HG03575 (cell line): ENCODE measurements around the gene EIF5A2.
"Not testable (repeated sequence)": the region's sequence is repeated elsewhere in the genome, so short reads cannot be mapped to it uniquely, and the experiment has no call there.

Source experiments
- ATAC-seq: cut with Tn5 transposase; IDR thresholded peaks from one replicate; pipeline ENCODE4 v1.9.1; 2021; ENCODE audit not compliant: unreplicated experiment, insufficient number of reproducible peaks, low FRiP score; ENCODE audit errors: extremely low read depth

Gene EIF5A2

DNA sequence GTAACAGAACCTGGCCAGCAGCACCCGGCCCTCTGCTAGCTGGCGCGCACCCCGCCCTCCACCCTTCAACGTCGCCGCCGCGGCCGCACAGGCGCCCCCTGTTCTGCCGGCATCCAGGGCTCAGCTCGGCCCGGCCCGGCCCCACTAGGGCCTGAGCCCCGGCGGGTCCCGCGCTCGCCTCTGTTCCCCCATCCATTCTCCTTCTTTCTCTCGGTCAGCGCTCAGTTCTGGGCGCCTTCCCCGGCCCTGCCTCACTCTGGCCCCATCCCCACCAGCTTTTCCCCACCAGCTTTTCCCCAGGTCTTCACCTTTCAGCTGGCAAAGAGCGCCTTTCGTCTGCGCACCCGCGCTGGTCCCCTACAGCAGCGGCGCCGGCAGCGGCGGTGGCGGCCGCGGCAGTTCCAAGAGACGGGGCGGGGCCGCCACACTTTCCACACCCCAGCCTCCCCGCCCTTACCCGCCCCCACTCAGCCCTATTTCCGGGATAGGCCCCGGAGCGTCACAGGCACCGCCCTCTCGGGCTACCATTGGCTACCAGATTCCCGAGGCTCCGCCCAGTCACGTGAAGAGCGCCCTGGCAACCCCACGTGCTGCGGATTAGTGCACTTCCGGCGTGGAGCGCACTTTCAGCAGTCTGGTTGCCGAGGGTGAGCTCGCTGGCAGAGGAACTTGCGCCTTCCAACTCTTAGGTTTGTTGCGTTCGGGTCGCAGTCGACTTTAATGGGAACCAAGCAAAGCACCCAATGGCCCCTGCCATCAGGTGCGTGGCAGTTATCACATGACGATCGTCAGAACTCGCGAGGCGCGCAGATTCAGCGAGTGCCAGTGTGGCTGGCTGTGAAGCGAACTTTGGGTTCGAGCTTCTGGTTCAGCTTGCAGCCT, at the start of gene EIF5A2:
EIF5A2 (minus strand) TSS at position 403 of the 882 bp plus-strand sequence. CDS start 831 bp downstream, outside the sequence.
- ATAC-seq: peak; percentile 49

DNA sequence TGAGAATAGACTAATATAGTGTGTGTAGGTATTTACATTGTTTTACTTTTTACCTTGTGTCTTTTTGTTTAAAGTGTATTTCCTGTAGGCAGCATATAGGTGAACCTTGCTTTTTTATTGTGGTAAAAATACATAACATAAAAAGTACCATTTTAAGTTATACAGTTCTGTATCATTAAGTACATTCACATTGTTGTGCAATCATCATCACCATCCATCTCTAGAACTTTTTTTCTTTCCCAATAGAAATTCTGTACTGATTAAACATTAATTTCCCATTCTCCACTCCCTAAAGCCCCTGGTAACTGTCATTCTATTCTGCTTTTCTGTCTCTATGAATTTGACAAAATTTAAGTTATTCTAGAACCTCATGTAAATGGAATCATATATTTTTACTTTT, 48.2 kb upstream of the EIF5A2 start:
- no peak for ATAC-seq

DNA sequence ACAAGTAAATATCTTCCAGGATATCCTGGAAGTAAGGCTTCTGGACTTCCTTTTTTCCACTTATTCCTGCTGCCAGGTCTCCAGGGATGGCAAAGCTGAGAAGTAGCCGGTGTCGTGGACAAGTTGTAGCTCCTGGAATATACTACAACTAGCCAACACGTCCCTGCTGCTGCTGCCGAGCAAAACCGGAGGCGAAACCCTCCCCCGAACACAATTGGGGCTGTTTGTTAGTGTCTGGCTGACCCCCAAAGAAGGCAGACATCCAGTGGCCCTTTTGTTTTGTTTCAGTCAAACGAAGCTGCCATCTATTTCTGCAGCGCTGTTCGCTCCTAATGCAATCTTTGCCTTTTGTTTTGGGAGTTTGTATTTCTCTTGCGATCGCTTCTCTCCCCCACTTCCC, 45.3 kb upstream of the EIF5A2 start:
- no peak for ATAC-seq

DNA sequence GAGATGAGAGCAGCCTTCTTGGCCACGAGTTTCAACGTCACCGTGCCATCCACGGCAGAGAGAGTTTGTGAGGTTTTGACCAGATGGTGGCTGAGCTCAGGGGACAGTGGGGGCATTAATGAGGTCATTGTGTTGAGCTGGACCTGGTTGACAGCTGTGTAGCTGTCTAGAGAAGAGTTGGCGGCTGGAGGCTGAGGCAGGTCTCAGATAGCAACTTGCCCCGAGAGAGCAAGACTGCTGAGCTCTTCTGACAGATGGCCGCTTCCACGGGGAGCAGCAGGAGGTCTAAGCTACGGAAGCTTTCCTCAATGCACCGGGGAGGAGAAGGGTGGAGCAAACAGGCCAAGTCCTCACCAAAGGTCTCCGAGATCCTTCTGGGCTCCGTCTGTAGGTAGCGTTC, 44.8 kb upstream of the EIF5A2 start:
- ATAC-seq: no peak

DNA sequence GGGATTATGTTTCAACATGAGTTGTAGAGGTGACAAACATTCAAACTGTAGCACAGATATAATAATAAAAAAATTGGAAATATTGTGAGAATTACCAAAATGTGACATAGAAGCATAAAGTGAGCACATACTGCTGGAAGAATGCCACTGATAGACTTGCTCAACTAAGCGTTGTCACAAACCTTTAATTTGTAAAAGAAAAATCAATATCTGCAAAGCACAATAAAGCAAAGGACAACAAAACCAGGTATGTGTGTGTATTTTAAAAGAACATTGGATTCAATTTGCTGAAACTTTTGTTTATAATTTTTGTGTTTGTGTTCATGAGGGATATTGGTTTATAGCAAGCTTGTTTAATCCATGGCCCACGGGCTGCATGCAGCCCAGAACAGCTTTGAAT, 40.8 kb upstream of the EIF5A2 start:
- ATAC-seq: no peak

DNA sequence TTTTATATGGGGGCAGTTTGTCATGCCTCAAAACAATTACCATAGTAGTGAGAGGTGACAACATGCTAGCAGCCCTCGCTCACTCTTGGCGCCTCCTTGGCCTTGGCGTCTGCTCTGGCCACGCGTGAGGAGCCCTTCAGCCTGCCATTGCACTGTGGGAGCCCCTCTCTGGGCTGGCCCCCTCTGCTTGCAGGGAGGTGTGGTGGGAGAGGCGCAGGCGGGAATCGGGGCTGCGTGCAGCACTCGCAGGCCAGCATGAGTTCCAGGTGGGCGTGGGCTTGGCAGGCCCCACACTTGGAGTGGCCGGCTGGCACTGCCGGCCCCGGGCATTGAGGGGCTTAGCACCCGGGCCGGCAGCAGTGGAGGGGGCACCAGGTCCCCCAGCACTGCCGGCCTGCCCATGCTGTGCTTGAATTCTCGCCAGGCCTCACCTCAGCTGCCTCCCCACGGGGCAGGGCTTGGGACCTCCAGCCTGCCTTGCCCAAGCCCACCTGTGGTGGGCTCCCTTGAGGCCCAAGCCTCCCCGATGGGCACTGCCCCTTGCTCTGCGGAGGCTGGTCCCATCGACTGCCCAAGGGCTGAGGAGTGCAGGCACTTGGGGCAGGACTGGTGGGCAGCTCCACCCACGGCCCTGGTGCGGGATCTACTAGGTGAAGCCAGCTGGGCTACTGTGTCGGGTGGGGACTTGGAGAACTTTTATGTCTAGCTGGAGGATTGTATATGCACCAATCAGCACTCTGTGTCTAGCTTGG, 38.8 kb upstream of the EIF5A2 start:
- no peak for ATAC-seq

DNA sequence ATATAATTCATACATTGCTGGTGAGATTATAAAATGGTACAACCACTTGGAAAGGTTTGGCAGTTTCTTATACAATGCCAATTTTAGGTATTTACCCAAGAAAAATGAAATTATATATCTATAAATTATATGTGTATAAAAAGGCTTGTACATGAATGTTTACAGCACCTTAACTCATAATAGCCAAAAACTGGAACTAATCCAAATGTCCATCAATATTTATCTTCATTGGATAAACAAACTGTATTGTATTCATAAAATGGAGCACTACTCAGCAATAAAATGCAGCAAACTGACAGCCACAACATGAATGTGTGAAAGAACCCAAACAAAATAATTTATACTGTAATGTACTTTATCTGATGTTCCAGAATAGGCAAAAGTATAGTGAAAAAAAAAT, 33.6 kb upstream of the EIF5A2 start:
- ATAC-seq: no peak

DNA sequence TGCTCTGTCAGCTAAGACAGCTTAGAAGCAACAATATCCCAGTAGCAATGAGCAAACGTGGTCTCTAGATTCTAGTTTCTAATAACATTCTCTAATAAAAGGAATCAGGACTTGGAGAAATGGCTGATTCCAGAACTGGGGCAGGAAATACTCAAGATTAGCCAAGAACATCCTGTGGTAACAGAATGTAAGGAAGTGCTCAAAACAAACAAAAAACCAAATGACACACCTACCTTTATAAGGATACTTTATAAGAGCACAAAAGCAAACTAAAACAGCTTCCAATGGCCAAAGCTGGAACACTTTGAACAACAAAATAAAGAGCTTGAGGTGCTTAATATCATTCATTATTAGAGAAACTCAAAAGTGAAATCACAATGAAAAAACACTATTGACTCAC, 33.1 kb upstream of the EIF5A2 start:
- ATAC-seq: no peak

DNA sequence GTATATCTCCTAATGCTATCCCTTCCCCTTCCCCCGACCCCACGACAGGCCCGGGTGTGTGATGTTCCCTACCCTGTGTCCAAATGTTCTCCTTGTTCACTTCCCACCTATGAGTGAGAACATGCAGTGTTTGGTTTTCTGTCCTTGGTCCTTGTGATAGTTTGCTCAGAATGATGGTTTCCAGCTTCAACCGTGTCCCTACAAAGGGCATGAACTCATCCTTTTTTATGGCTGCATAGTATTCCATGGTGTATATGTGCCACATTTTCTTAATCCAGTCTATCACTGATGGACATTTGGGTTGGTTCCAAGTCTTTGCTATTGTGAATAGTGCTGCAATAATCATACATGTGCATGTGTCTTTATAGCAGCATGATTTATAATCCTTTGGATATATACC, 24.6 kb upstream of the EIF5A2 start:
- ATAC-seq: not testable (repeated sequence)

DNA sequence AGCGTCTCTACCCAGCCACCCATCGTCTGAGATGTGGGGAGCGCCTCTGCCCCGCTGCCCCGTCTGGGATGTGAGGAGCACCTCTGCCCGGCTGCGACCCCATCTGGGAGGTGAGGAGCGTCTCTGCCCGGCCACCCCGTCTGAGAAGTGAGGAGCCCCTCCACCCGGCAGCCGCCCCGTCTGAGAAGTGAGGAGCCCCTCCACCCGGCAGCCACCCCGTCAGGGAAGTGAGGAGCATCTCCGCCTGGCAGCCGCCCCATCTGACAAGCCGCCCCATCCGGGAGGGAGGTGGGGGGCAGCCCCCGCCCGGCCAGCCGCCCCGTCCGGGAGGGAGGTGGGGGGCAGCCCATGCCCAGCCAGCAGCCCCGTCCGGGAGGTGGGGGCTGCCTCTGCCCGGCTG, 15.1 kb upstream of the EIF5A2 start:
- ATAC-seq: not testable (repeated sequence)

DNA sequence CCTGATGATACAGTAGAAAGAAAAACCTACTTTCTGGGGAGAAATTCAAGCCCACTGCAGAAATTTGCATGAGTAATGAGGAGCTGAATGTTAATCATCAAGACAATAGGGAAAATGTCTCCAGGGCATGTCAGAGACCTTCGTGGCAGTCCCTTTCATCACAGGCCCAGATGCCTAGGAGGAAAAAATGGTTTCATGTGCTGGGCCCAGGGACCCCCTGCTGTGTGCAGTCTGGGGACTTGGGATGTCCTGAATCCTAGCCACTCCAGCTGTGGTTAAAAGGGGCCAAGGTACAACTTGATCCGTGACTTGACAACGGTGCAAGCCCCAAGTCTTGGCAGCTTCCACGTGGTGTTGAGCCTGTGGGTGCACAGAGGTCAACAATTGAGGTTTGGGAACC, 10.3 kb upstream of the EIF5A2 start:
- ATAC-seq: no peak

DNA sequence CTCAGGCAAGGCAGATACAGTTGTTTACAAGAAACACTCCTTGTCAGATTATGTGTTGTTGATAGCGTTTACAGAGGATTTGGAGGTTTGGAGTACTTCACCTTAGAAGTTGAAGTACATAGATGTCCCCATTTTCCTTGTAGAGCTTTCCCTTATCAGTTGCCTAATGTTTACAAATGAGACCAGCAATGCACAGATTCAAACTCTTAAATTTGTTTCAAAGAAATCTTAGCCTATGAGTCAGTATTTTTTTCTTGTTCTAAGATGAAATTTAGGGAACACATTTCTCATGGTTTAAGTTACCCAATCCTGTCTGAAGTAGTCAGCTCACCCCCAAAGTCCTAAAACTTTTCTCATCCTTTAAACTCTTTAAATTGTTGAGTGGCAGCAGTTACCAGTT, 6.3 kb upstream of the EIF5A2 start:
- no peak for ATAC-seq

DNA sequence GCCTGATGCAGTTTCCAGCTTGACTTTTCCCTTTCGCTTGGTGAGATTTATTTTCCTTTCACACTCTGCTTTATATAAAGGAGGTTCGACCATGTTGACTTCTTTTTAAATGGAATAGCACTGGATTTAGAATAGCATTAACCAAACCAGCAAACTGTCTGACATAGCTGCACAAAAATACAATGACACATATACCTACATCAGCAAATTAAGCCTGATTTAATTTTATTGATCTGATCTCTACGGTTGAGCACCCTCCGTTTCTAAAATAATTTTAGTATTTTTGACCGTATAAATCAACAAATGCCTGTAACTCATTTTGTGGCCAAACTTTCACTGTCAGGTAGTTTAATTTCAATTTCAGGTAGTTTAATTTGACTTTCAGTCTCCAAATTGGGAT, 5.8 kb upstream of the EIF5A2 start:
- ATAC-seq: no peak

DNA sequence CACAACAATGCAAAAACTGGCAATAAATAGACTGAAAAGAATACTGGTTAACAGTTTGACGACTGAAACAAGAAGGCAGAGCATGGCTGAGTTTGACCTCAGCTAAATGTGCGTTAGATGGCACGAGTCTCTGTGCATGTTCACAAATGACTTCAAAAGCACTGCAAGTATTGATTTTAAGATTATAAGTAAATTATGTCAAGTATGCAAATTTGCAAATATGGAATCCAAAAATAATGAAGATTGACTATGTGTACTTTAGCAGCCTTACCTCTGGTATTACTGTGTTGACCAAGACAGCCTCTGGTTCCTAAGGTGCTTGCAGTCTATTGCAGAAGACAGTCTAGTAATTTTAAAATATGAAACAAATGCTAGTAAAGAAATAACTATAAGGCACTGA, 2.6 kb upstream of the EIF5A2 start:
- no peak for ATAC-seq

DNA sequence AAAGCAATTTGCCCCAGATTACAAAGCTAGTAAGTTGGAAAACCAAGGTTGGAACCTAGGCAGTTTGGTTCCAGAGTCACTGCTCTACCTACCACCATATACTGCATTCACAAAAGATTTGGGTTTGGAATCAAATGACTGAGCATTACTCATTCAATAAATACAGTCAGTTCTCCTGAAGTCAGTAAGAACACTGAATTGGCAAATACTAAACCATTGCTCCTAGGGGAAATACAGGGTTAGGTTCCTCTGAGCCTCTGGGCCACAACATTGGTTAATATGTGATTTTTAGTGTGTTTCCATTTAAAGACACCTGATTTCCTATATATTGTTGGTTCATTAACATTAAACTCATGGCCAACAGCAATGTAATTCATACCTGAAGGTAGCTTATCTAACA, 2.1 kb upstream of the EIF5A2 start:
- ATAC-seq: no peak

DNA sequence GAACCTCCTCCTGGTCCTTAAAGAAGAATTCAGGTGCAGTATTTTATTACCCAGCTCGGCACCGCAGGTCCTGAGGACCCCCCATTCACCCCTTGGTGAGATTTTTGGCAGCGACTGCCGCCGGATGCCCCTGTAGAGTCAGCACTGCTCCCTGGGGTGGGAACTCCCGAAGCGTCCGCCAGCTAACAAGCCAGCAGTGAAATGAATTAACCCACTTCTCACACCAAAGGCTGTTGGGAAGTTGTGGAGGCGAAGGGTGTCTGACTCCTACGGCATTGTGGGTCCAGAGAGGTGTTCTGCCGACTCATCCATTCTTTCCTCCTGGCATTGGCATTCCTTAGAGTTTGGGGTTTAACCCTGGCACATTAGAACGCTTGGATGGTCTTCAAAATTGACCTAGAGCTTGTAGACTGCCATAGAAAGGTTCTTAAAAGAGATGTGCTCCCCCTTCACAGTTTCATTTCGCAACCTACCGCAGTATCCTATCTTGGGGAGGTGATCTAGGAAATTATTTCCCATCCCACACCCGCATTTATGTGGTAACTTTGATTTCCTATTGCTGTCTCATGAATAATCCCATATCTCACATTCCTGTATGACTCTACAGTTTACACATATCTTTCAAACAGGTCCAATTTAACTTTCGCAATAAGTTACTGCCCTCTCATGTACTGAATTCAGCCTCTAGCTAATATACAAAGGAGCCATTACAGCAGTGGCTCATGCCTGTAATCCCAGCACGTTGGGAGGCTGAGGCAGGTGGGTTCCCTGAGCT, 879 bp upstream of the EIF5A2 start:
- ATAC-seq: no peak

DNA sequence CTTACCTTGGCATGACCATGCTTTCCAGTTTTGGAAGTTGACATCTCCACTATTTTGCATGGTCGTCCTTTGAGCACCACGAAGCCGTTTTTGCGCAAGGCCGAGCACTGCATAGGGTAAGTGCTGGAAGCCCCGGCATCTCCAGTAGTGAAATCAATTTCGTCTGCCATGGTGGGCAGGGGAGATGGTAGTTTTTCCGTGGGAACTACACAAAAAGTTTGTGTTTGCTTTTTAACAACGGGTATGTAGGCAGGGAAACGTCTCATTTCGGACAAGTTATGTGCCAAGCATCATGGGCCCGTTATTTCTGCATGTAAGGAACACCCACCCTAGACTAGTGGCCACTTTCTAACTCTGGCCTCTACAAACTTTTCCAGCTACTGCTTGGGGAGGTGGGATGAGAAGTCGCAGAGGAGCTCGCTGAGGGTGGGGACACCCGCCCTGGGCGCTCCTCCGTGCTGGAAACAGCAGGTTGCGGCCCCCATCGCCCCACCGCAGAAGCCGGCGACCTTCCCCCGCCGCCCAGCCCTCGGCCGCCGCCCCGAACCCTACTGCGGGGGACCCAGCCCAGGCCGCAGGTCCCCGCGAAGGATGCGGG, 701 bp downstream of the EIF5A2 start:
- no peak for ATAC-seq

DNA sequence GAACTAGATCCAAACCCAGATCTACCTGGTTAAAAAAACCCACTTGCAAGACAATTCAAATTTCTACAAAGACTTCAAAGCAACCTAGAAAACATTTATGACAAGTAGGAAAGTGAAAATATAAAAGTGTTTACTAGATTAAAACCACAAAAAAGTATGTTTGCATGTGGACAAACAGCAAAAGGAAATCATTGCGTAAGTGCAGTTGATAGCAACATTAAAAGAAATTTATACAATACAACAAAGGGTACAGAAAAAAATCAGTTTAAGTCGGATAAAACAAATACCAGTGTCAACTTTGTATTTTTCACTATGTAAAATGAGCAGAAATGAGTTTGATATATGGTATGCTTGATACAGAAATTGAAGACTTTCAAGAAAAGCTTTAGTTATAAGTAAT, 2.6 kb downstream of the EIF5A2 start:
- ATAC-seq: no peak

DNA sequence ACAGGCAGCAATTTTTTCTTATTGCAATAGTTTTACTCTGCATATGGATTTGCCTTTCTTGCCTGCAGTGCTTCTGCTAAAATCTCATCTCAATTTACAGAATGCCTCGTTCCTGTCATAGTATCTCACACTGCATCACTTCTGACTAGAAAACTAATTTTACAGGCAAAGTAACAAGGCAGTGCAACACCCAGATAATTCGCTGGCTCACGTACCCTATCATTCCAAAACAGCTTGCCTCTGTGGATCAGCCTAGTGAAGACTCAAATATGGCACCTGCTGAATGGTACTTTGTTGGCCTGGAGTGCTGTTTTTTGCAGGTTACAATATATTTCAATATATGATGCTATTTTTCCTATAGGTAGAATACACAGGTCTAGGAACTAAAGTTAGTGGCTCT, 5.3 kb downstream of the EIF5A2 start:
- no peak for ATAC-seq
